ENCODE results near the gene IPO9.
"Not testable (repeated sequence)": the region's sequence is repeated elsewhere in the genome, so short reads cannot be mapped to it uniquely, and the experiment has no call there.

IPO9 gene

GRCh38 chr1:201889090-201889968, 60.4 kb downstream of the IPO9 start:
- DNase-seq (ENCODE audit: low read depth) = no peak

GRCh38 chr1:201890223-201890622, 61.3 kb downstream of the IPO9 start:
- no peak for DNase-seq (ENCODE audit: low read depth)

DNA sequence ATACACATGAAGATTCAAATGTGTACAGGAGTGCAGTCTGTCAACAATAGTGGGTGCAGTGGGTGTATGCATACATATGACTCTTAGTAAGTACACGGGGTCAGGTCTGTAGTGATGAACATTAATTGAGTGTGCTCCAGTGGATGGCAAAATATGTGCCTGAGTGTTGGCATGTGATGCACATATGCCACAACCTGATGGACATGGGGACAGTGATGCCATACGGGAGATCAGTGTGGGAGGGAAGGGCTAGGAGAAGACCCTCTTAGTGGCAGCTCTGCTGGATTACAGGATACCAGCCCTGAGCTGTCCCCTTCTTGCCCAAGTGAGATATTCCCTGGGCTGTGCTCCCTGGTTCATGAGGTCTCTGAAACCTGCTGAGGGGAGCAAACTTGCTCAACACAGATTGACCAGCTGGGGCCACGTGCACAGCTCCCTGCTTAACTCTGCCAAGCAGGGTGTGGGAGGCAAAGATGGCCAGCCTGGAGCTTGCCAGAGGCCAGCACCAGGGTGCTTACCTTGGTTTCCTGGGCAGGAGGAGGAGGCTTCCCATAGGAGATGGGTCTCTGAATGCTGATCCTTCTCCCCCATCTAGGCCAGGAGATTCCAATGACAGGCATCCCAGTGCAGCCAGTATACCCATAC, 62.0 kb downstream of the IPO9 start:
- DNase-seq (ENCODE audit: low read depth) = no peak

GRCh38 chr1:201891451-201892045, 62.6 kb downstream of the IPO9 start:
- no peak for DNase-seq (ENCODE audit: low read depth)

DNA sequence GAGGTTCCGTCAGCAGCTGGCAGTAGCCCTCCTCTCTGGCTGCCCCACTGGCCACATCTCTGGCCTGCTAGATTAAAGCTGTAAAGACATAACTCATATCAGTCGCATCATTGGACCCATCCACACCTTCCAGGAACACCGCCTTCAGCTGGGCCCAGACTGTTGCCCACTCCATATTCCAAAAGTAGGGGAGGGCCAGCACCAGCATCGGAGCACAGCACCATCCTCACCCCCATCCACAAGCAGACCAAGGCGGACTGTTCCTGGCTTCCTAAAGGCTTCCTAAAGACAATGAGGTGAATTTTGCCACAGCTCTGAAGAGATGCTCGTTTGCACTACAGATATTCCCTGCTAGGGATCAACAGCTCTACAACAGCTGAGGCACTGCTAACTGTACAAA, 63.3 kb downstream of the IPO9 start:
- DNase-seq (ENCODE audit: low read depth) = no peak

GRCh38 chr1:201893431-201893830, 64.5 kb downstream of the IPO9 start:
- DNase-seq (ENCODE audit: low read depth) = no peak

DNA sequence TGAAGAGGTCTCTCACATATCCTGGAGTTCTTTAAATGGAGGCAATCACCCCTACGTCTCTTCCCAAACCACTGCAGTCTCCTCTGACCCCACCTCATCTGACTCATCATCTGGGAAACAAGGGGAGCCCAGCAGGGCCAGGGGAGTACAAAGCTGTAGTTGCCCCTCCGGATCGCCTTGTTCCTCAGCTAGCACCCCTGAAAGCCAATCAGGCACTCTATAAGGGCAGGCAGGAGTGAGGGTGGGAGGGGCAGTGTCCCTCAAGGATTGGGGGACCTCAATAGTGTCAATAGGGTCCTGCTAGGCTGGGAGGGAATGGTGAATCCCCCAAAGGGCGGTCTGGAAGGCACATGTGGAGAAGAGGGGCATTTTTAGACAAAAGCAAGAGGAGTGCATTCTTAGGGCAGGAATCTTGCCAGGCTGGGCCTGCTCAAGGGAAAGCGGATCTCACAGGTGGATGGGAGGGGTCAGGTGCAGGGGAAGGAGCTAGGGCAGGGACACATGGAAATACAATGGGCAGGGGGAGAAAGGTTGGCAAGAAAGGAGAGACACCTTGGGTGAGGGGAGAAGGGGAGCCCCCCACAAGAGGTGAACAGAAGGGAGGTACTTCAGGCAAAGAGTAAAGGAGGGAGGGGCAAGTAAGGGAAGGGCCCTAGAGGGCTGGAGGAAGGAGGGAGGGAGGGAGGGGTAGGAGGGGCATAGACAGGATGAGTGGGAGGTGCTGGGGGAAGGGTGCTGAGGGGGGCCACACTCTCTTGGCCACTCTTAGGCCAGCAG, 65.6 kb downstream of the IPO9 start:
- DNase-seq (ENCODE audit: low read depth) = no peak

DNA sequence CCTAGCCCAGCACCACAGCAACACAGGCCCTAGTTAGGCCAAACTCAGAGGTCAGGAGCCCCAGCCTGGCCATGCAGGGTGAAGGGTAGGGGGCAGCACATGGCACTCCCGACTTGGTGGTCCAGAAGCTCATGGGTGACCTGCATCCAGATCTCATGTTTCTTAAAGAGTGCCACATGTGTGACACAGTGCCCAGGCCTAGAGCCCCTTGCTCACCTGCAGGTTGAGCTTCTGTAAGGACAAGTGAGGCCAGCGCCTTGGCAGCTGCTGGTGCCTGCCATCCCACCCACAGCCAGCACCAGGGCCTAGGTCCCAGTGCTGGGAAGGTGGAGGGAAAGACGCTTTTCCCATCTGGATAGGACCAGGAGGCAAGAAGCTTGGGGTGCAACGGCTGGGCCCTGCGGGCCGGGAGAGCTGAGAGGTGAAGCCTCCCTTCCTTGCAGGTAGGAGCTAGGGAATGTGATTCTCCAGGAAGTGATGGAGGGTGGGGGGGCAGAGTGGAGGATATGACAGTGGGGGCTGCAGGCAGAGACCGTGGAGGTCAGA, 66.2 kb downstream of the IPO9 start:
- DNase-seq (ENCODE audit: low read depth) = no peak

DNA sequence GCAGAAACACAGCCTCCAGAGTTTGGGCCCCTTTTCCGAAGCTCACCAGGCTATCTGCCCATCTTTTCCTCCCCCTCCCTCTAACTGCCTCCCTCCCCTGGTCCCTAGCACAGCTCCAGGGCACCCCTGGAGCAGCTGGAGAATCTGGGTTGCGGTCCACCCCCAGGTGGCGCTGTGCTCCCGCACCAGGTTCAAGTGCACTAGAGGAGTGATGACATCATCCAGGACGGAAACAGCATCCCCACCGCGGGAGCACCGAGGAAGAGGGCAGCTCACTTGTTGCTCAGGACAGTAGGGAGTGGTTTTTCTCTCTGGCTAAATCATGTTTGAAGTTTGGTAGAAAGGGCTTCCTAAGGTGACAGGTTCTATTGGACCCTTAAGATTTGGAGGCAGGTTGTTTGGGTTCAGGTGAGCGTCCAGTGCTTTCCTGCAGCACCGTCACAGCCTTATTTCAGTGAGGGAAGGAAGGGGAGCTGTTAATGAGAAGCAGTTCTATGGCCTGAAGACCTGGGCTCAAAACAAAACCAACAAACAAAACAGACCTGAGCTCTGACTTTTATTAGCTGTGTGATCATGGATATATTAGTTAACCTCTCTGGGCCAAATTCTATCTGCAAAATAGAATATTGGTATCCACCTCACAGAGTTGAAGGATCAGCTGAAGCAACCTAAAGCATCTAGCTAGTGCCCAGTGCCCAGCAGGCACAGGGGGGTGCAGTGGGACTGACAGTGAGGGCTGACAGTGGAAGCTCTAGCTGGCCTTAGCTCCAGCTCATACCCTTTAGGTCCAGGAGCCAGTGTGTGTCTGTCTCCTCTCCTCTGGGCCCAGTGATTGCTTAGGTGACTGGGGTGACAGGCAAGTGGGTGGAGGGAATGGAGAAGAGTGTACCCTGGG, 67.2 kb downstream of the IPO9 start:
- DNase-seq (ENCODE audit: low read depth) = peak; percentile 77

- DNase-seq (ENCODE audit: low read depth) = no peak
Measured at GRCh38 chr1:201896951-201897391, 68.0 kb downstream of the IPO9 start.

DNA sequence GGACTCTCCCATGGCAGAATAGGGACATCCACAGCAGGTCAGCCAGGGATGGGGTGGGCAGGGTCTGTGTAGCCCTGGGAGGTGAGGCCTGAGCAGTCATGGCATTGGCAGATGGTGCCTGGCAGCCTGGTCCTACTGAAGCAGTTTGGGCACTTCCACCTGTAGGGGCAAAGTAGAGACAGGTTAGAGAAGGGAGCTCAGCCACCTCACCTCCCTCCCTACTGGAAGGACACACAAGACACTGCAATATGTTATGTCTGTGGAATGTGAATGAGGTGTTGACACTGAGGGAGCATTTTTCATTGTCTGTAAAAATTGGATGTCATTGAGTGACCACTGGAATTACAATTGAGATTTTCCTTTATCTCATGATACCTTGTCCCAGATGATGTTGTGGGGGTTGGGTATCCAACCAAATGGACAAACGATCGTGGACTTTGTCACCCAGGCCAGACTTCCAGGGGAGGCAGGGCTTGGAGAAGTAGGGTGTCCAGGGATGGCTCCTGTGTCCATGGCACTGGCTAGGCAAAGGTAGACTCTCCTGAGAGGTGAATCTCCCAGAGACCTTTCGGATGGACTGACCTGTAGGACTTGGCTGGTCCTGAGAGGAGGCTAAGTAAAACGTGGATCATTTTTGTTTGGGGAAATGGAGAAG, 69.4 kb downstream of the IPO9 start:
- no peak for DNase-seq (ENCODE audit: low read depth)

- DNase-seq (ENCODE audit: low read depth) = no peak
Measured at GRCh38 chr1:201898992-201899391, 70.0 kb downstream of the IPO9 start.

- no peak for DNase-seq (ENCODE audit: low read depth)
Measured at GRCh38 chr1:201899683-201900429, 70.9 kb downstream of the IPO9 start.

GRCh38 chr1:201900476-201900875, 71.5 kb downstream of the IPO9 start:
- DNase-seq (ENCODE audit: low read depth) = no peak

- not testable (repeated sequence) for DNase-seq (ENCODE audit: low read depth)
Measured at GRCh38 chr1:201901036-201901435, 72.1 kb downstream of the IPO9 start.

DNA sequence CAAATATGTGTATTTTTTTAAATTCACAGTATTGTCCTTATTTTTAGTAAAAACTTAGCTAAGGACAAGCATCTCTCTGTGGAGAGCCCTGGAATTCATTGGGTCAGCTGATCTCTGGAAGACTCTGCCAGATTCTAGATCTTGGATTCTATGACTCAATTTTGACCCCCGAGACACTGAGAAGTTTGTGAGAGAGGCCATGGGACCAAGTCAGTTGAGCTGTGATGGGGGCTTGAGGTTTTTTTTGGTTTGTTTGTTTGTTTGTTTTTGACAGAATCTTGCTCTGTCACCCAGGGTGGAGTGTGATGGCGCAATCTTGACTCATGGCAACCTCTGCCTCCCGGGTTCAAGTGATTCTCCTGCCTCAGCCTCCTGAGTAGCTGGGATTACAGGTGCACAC, 73.2 kb downstream of the IPO9 start:
- no peak for DNase-seq (ENCODE audit: low read depth)

- no peak for DNase-seq (ENCODE audit: low read depth)
Measured at GRCh38 chr1:201903135-201903534, 74.2 kb downstream of the IPO9 start.

- DNase-seq (ENCODE audit: low read depth) = no peak
Measured at GRCh38 chr1:201904579-201904978, 75.6 kb downstream of the IPO9 start.

GRCh38 chr1:201905234-201905890, 76.4 kb downstream of the IPO9 start:
- DNase-seq (ENCODE audit: low read depth) = no peak
